BLaER1 treated with 17β-estradiol and CSF1 and Interleukin-3, amounts not matched to agents 10 nM and 100 nM (cell line): ENCODE results near the gene ATP4A.

Source experiments
- H3K27ac ChIP-seq, 11 experiments: shearing (Covaris generic); formaldehyde crosslinking; 2 replicates each; pipeline ENCODE4 v1.8.1; 2022
- H3K27me3 ChIP-seq, 11 experiments: shearing (Covaris generic); formaldehyde crosslinking; 2 replicates each; pipeline ENCODE4 v1.8.1; 2022
- H3K36me3 ChIP-seq, 11 experiments: shearing (Covaris generic); formaldehyde crosslinking; 2 replicates each; pipeline ENCODE4 v1.8.1; 2022
- H3K4me1 ChIP-seq, 10 experiments: shearing (Covaris generic); formaldehyde crosslinking; 2 replicates each; pipeline ENCODE4 v1.8.1; 2022
- H3K4me2 ChIP-seq, 11 experiments: shearing (Covaris generic); formaldehyde crosslinking; 2 replicates each; pipeline ENCODE4 v1.8.1; 2022
- H3K4me3 ChIP-seq, 10 experiments: shearing (Covaris generic); formaldehyde crosslinking; 2 replicates each; pipeline ENCODE4 v1.8.1; 2022
- H3K9ac ChIP-seq, 11 experiments: shearing (Covaris generic); formaldehyde crosslinking; 2 replicates each; pipeline ENCODE4 v1.8.1; 2022
- H3K9me3 ChIP-seq, 11 experiments: shearing (Covaris generic); formaldehyde crosslinking; replicated peaks in 1 of 11; 2 replicates each; pipeline ENCODE4 v1.8.1; 2022
- H4K20me1 ChIP-seq, 11 experiments: shearing (Covaris generic); formaldehyde crosslinking; 2 replicates each; pipeline ENCODE4 v1.8.1; 2022
- Cebpa-rat ChIP-seq, 11 experiments: shearing (Covaris generic); IDR thresholded peaks; 2 replicates each; pipeline ENCODE4 v1.8.1; 2022

Gene ATP4A

DNA sequence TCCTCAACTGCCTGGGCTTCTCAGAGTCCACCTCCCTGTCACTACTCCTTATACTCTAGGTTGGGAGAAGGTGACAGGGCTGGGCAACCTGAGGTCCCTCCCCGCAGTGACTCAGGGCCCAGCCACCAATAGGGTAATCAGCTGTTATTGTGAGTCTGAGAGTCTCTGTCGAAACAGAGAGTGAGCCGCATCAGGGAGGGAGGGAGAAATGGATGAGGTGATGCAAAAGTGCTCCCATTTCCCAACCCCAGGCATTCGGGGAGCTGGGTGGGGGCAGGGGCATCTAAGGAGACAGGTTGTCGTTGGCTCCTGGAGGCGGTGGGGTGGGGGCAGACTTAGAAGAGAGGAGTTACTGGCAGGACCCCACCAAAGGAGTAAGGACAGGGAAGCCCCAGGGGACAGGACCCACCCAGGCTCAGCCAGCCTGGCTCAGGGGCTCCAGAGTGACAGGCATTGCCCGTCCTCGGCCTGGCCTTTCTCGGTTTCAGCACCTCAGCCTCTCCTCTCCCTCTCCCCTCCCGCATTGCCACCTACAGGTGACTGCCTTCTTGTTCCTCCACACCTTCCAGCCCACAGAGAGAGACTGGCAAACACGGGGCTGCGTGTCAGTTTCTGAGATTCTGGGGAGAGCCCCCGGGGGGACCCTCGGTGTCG lies 49.7 kb downstream of the ATP4A start, which contains the start of gene DMKN:
TSS of gene DMKN (minus strand) at position 22 of the 654 bp plus-strand sequence. CDS start 174 bp downstream, outside the sequence.
- no peak within 1 kb of the TSS for H3K27ac ChIP-seq
- no peak within 1 kb of the TSS for H3K4me3 ChIP-seq
- H3K36me3 ChIP-seq, result no peaks in the 10 kb centered on the region
- H3K27me3 ChIP-seq, result peaks cover 23 to 41% (median 30%) of the 10 kb centered on the region in 11 experiments
- H3K4me2 ChIP-seq, result peak within 1 kb of the TSS in 4 of 11 experiments; percentile 3 to 30 (median 14); a peak in 6 of 22 replicates
- H3K9me3 ChIP-seq, result no peaks in the 10 kb centered on the region
- H4K20me1 ChIP-seq, result no peaks in the 10 kb centered on the region; a peak in 2 of 22 replicates
- H3K4me1 ChIP-seq, result peaks cover 8 to 28% (median 17%) of the 10 kb centered on the region in 10 experiments; a peak in 18 of 20 replicates
- H3K9ac ChIP-seq, result no peak within 1 kb of the TSS
- TF ChIP-seq Cebpa-rat (IDR thresholded peaks at IDR 0.05), result no peak

DNA sequence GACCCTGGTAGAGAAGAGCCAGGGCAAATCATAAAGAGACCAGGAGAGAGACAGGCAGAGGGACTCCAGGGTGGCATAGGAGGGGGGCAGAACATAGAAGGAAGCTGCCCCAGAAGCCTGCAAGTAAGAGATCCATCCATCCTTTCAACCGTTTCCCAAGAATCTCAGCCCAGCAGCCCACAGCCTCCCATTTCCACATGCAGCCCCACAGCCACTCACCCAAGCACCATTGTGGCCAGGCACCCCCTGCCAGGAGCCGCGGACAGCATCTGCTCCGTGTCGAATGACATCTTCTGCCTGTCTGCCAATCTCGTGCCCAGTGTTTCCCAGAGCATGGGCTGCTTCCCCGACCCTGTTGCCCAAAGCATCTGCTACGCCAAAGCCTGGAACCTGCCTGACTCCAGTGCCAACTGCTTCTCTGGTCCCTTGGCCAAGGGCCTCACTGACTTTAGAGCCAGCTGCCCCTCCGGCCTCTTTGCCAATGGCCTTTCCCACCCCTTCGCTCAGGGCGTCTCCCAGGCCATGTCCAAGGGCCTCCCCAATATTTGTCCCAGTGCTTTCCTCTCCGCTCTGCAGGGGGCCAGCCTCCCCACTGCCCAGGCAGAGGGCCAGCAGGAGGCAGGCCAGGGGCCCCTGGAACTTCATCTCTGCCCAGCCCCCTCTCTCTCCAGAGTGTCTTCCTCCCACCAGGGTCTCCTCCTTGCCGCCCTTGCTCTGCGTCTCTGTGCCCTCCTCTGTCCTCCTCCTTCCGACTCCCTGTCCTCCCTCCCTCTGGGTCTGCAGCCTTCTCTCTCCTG lies 50.4 kb downstream of the ATP4A start:
- H3K9ac ChIP-seq, result no peak overlapping the region
- no peak for TF ChIP-seq Cebpa-rat (IDR thresholded peaks at IDR 0.05)
- no peaks in the 10 kb centered on the region for H3K9me3 ChIP-seq

DNA sequence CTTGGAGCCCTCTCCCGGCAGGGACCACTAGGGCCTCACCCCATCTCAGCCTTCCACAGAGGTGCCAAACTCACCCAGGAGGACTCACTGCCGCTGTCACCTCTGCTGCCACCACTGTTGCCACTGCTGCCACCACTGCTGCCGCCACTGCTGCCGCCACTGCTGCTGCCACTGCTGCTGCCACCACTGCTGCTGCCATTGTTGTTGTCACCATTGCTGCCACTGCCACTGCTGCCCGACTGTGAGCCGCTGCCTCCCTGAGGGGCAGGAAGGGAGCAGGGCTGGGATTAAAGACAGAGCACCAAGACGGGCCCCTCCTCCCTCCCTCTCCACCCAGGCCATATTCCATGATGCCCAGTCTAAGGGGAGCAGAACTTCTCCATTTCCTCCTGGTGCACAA lies 52.1 kb downstream of the ATP4A start:
- Histone ChIP-seq H4K20me1 (no peaks in the 10 kb centered on the region; a peak in 2 of 22 replicates), H3K4me3 (no peak overlapping the region), H3K9me3 (no peaks in the 10 kb centered on the region), H3K27me3 (peaks cover 43 to 65% (median 54%) of the 10 kb centered on the region in 11 experiments), H3K4me1 (peaks cover 6 to 20% (median 15%) of the 10 kb centered on the region in 10 experiments; a peak in 17 of 20 replicates), H3K36me3 (no peaks in the 10 kb centered on the region), H3K27ac (no peak overlapping the region), H3K9ac (no peak overlapping the region), H3K4me2 (no peak overlapping the region)
- TF ChIP-seq Cebpa-rat (IDR thresholded peaks at IDR 0.05), result no peak

More for the DNA sequence above, 50.4 kb downstream of the ATP4A start:
- no peak overlapping the region for H3K4me3 ChIP-seq
- no peak overlapping the region for H3K27ac ChIP-seq
- peaks cover 30 to 48% (median 38%) of the 10 kb centered on the region in 11 experiments for H3K27me3 ChIP-seq
- H4K20me1 ChIP-seq, result no peaks in the 10 kb centered on the region; a peak in 2 of 22 replicates
- peaks cover 8 to 28% (median 17%) of the 10 kb centered on the region in 10 experiments; a peak in 18 of 20 replicates for H3K4me1 ChIP-seq
- H3K36me3 ChIP-seq, result no peaks in the 10 kb centered on the region
- H3K4me2 ChIP-seq, result no peak overlapping the region

DNA sequence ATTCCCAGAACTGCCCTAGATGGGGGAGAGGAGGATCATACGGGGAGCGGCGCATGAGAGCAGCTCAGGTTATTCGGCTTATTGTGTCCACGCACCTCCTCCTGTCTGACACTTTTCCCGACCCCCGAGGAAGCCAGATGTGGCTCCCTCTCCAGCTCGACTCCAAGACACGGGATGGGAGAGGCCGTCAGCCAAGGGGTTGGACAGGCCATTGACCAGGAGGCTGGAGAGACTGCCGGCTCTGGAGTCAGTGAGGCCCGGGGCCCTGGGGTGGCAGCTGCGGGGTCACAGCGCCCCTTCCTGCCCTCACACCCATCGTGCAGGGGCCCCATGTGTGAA lies 52.9 kb downstream of the ATP4A start:
- TF ChIP-seq Cebpa-rat (IDR thresholded peaks at IDR 0.05), result no peak
- Histone ChIP-seq H3K27me3 (peaks cover 43 to 72% (median 59%) of the 10 kb centered on the region in 11 experiments), H3K4me3 (no peak overlapping the region), H3K4me1 (peaks cover 6 to 20% (median 15%) of the 10 kb centered on the region in 10 experiments; a peak in 17 of 20 replicates), H3K36me3 (no peaks in the 10 kb centered on the region), H3K27ac (no peak overlapping the region), H3K9ac (no peak overlapping the region), H4K20me1 (no peaks in the 10 kb centered on the region; a peak in 2 of 22 replicates), H3K9me3 (no peaks in the 10 kb centered on the region), H3K4me2 (peak overlapping the region; percentile 33 to 68 (median 54); a peak in 18 of 22 replicates)

DNA sequence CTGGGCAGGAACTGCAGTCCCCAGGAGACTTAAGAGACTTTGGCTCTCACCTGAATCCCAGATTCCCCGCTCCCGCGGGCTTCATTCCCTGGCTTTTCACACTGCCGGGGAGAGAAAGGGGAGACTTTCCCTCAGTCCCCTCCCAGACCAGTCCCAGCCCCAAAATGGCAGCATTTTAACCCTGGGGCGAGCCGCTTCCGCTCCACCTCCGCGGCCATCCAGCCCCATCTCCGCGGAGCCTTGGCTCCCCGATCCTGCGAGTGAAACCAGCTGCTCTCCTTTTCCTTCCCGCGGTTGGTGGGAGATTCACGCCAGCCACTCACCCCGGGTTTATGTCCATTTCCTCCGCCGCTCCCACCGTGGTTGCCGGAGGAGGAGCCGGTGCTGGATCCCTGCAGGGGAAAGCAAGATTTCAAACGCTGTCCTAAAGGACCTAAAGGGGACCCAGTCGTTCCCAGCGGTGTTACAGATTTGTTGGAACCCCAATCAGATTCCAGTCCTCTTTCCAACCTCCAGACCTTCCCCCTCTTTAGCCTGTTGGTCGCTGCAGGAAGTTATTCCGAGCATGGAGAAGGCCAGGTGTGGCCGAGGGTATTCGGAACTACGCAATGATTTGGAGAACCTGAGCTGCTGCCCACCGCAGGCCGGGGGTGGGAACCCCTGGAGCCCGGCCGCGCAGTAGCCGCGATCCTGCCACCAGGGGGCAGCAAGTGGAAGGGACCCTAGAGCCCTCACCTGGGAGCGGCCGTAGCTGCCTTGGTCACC lies 53.4 kb downstream of the ATP4A start:
- Histone ChIP-seq H3K4me3 (peak overlapping the region in 4 of 10 experiments; percentile 4 to 23 (median 16); a peak in 3 of 20 replicates), H3K27me3 (peaks cover 43 to 78% (median 63%) of the 10 kb centered on the region in 11 experiments), H3K4me2 (peak overlapping the region; percentile 33 to 68 (median 54); a peak in 21 of 22 replicates), H3K9me3 (no peaks in the 10 kb centered on the region), H3K4me1 (peaks cover 6 to 20% (median 15%) of the 10 kb centered on the region in 10 experiments; a peak in 17 of 20 replicates), H3K27ac (no peak overlapping the region), H3K9ac (peak overlapping the region in 2 of 11 experiments; percentile 22; a peak in 1 of 22 replicates), H4K20me1 (no peaks in the 10 kb centered on the region; a peak in 2 of 22 replicates), H3K36me3 (no peaks in the 10 kb centered on the region)
- TF ChIP-seq Cebpa-rat (IDR thresholded peaks at IDR 0.05), result no peak

DNA sequence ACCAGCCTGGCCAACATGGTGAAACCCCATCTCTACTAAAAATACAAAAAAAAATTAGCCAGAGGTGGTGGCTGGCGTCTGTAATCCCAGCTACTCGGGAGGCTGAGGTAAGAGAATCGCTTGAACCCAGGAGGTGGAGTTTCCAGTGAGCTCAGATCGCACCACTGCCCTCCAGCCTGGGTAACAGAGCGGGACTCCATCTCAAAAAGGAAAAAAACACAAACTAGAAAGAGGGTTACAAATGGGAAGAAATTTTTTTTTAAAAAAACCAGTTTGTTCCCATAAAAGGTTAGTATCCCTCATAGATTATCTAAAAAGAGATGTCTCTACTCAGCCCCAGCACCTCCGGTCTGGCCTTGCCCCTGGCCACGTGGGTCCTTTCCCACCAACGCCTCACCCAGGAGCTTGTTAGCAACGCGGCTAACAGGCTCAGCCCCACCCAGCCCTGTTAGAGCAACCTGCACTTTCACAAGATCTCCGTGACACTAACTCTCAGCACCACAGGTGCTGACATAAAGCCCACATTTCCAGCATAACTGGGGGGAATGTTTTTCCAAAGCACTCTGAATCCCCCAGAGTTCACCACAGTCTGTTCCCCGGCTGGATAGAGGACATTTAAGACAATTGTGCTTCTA lies 54.3 kb downstream of the ATP4A start:
- Histone ChIP-seq H3K36me3 (no peaks in the 10 kb centered on the region), H4K20me1 (no peaks in the 10 kb centered on the region; a peak in 2 of 22 replicates), H3K27me3 (peaks cover 43 to 76% (median 65%) of the 10 kb centered on the region in 11 experiments), H3K4me2 (peak overlapping the region in 1 of 11 experiments; percentile 40; a peak in 1 of 22 replicates), H3K4me1 (peaks cover 6 to 15% (median 12%) of the 10 kb centered on the region in 10 experiments; a peak in 17 of 20 replicates), H3K4me3 (no peak overlapping the region), H3K27ac (no peak overlapping the region), H3K9ac (no peak overlapping the region), H3K9me3 (no peaks in the 10 kb centered on the region)
- TF ChIP-seq Cebpa-rat (IDR thresholded peaks at IDR 0.05), result no peak

DNA sequence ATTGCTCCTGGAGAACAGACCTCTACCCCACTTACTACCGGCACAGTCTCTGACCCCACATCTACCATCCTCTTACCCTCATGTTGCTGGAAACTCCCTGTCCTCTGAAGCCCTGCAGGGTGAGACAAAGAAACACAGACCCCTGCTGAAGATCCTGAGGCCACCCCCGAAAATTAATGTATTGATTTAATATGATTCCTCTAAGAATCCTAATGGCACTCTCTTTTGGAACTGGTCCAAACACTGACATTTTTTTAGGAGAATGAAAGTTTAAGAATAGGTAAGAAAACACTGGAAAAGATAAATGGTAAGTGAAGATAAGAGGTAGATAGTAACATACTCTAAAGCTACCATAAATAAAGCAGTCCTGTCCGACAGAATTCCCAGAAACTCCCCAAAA lies 55.3 kb downstream of the ATP4A start:
- Histone ChIP-seq H3K4me3 (no peak overlapping the region), H3K9ac (no peak overlapping the region), H4K20me1 (no peaks in the 10 kb centered on the region; a peak in 2 of 22 replicates), H3K36me3 (no peaks in the 10 kb centered on the region), H3K27ac (no peak overlapping the region), H3K9me3 (no peaks in the 10 kb centered on the region), H3K4me1 (peaks cover 6 to 13% (median 11%) of the 10 kb centered on the region in 10 experiments; a peak in 17 of 20 replicates), H3K27me3 (peaks cover 43 to 76% (median 65%) of the 10 kb centered on the region in 11 experiments), H3K4me2 (no peak overlapping the region)
- TF ChIP-seq Cebpa-rat (IDR thresholded peaks at IDR 0.05), result no peak

DNA sequence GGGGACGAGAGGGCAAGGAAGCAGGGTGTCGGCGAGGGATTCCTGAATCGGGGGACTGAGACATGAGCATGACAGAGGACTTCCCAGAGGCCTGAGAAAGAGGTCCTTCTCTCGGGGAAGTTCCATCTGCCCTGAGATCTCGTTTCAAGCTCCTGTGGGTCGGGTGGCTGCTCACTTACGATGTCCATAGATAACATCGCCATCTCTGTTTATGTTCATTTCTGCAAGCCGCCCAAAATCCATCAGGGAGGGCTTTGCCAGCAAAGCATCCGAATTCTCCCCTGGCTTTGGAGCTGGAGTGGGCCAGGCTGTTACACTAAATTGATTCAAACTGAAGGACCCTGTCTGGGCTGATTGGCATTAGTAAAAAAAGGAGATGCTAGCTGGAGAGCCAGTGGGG lies 55.9 kb downstream of the ATP4A start:
- H3K36me3 ChIP-seq, result no peaks in the 10 kb centered on the region
- H3K4me1 ChIP-seq, result peaks cover 6 to 18% (median 11%) of the 10 kb centered on the region in 10 experiments; a peak in 17 of 20 replicates
- no peaks in the 10 kb centered on the region for H3K9me3 ChIP-seq
- no peak overlapping the region for H3K4me3 ChIP-seq
- no peak overlapping the region for H3K9ac ChIP-seq
- peaks cover 43 to 75% (median 65%) of the 10 kb centered on the region in 11 experiments for H3K27me3 ChIP-seq
- TF ChIP-seq Cebpa-rat (IDR thresholded peaks at IDR 0.05), result no peak
- no peak overlapping the region for H3K27ac ChIP-seq
- no peaks in the 10 kb centered on the region; a peak in 1 of 22 replicates for H4K20me1 ChIP-seq
- no peak overlapping the region for H3K4me2 ChIP-seq
